Colon (tissue), 2 donors: Measurements from ENCODE around the gene GPR146.

Experiments
- FAIRE-seq: peaks from 2 replicates; lab custom pipeline; 2012; peaks lifted over from hg19 to GRCh38; lab: Jason Lieb, UNC
- donor health status: control.
- donor health status: control.

GPR146 gene

DNA sequence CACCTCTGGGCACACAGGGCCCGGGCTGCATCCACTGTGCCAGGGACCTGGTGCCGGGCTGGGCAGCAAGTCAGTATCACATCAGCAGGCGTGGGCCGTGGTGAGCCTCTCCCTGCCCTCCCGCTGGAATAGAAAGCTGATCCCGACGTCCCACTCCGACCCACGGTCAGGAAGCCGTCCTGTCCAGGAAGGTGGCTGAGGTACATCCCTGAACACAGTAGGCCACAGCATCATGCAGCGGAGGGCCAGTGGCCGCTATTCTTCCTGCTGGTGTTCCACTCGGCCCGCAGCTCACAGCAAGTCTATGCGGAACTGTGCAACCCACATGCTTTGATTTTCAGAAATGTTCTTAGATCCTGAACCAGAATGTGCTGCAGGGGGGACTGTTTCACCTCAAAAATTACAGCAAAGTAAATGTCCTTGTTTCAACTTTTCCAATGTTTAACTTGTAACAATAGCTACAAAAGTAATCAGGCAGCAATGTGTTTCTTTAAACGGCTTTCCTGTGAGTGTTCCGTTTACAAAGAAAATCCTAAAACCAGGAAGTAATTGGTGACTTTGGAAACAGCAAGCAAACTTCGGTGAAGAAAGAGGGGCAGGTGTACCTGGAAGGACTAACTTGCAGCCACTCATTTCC is 676 bp upstream of the GPR146 start:
- no peak for FAIRE-seq

DNA sequence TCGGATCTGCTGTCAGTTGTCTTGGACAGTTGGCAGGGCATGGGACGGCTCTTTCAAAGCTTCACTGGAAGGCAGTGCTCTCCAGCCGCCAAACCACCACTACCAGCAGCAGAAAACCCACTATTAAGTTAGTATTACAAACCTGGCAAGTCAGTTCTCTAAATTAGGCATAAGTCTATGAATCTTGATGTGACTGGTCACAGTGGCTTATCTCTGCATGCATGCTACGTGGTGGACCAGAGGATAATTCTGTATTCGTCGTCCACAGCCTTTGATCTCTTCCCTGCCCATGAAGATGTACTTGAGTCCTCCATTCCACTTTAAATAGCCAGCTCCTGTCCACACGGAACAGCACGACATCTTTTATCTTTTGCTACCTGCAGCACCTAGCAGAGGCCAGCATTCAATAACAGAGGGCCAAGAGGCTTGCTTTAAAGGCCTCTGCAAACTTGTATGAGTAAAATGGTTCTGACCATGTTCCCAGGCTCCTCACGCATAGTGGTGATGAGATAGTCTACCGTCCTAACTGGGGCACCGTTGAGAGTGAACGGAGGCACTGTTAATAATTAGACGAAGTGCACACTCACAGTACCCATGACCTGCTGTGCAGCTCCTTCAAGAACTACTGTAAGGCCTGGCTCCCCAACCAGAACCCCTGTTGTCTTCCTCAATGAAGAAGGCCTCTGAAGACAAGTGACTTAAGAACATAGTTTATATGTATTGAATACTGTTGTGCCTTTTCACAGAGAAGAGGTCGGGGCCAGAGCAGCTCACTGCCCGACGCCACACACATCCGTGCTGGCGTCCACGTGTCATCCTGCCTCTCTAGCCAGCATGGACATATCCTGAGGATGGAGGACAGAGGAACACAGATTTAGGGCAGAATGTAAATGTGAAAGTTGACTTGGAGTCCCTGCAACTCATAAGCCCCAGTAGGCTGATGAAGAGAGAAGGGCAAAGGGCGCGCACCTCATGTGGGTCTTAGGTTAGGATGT is 1.0 kb downstream of the GPR146 start:
- no peak for FAIRE-seq

DNA sequence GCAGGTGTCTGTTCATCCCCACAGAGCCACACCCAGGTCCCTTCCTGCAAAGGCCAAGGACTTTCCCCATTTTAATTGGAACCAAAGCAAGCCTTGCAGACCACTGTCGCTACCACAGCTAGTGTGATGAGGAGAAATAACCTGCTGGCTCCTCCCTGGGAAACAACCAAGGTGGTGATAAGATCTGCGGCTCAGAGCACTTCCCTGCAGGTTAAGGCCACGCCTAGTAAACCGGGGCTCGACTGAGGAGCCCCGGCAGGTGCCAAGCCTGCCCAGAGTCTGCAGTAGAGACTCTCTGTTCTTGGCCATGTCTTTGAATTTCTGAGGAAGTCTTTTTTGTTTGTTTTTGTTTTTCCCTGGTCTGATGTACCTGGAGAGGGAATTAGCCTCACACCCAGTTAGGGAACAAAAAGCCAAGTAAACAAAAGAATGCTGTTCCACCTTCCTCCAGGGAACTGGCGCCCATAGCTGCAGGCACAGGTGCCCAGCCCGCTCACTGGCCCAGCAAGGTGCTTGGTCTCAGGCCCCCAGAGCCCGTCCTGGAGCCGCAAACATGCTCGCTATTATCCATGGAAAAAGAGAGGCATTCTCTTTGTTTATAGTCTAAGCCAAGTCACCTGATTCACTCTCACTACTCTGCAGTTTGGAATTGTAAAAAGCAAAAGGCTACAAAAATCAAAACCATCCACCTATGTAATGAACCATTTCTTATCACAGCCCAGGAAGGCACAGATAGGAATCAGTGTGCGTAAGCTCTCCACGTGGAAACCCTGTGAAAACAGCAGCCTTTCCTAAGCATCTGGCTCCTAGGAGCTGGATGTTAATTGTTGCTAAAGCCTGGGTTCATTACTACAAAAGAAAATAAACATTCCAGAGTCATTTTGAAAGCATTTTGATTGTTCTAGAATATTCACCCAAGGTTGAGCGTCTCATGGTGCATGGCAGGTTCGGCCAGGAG is 2.7 kb downstream of the GPR146 start:
- no peak for FAIRE-seq

DNA sequence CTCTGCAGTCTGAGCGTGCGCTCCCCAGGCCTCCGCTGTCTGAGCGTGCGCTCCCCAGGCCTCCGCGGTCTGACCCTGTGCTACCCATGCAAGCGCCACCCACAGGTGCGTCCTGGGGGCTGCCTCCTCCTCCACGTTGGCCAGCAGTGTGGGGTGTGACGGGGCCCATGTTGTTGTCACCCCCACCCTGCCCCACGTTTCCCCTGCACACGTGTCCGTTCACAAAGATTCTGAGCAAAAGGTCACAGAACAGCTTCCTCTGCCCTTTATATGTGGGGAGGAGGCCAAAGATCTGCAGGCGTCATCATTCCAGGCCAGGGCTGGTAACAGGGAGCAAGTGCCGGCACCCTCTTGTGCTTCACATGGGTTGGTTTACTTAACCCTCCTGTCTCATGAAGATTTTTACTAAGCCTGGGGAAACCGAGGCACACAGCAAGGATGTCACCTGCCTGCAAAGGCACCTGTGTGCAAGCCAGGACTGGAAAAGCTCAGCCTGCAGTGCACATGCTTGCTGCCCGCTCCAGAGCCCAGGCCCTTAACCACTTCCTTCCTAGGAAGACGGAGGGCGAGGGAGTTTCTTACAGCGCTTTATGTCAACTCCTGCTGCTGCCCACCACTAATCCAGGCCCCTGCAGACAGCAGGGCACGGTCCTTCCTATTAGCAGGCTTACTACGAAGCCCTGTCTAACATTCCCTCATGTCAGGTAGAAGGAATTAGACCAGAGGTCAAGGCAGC is 4.8 kb downstream of the GPR146 start:
- FAIRE-seq: no peak

DNA sequence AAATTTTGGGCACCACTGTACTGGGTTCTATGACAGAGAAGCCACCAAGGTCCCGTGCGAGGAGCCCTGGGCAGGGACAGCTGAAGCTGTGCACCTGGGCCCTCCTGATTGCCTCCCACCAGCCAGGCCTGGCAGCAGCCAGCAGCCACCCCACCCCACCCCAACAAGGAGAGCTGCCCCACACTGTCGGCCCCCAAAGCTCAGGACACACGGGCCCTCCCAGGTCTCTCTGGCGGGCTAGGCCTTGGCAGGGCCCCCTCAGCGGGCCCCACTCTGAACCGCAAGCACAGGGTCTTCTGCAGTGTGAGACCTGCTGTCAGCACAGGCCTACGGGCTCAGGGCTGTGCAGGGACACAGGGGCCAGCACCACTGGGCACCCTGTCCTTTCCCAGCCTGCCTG is 5.5 kb downstream of the GPR146 start:
- FAIRE-seq: no peak

DNA sequence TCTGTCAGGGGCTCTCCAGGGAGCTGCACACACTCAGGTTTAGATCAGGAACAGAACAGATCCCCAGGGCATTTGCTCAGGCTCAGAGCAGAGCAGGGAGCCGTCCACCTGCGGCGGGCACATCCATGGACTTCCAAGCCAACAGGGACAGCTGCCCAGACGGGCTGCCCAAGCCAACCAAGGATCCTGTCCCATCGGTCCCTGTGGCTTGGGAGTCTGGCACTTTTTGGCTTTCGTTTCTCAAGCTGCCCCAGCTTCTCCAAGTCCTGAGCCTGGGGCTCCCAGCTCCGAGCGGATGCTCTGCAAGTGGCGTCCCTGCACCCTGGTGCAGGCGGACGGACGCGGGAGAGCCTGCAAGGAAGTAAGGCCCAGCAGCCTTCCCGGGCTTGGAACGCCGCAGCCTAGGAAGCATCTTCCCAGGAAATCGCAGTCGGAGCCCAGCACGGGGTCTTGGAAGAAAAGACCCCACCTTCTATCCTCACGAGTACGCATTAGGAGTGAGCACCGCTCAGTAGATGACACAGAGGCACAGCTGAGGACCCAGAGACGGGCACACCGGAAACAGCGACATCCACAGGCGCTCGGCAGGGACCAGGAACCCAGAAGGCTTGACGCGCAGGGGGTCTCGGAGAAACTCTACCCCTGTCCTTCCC is 6.0 kb downstream of the GPR146 start:
- no peak for FAIRE-seq

DNA sequence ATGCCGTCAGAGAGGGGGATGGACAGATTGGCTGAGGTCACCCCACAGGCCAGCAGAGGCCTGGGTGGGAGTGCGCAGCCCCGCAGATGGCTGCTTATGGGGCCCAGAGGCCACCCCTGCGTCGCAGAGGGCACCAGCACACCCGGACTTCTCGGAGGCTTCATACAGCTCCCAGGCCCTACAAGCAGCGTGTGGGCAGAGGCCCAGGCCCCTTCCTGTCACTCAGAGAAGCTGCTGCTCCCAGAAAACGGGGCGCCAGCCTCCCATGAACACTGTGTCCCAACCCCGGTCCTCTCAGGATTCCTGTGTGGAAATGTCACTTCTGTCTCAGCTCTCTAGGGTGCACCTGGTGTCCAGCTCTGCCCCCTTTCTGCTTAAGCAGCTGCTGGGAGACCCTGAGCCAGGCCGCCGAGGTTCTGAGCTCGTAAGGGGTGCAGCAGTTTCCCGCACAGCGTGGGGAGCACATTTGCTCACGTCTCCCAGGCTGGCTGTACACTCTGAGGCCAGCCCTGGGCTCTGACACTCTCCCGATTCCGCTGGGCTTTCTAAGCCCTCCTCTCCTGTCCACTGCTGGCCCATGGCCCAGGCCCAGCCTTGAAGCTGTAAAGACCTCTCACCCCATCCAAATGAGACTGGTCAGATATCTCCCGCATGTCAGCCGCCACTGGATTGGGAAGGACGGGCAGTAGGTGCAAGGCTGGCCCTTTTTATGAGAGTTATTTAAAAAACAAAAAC is 6.8 kb downstream of the GPR146 start:
- FAIRE-seq: no peak

DNA sequence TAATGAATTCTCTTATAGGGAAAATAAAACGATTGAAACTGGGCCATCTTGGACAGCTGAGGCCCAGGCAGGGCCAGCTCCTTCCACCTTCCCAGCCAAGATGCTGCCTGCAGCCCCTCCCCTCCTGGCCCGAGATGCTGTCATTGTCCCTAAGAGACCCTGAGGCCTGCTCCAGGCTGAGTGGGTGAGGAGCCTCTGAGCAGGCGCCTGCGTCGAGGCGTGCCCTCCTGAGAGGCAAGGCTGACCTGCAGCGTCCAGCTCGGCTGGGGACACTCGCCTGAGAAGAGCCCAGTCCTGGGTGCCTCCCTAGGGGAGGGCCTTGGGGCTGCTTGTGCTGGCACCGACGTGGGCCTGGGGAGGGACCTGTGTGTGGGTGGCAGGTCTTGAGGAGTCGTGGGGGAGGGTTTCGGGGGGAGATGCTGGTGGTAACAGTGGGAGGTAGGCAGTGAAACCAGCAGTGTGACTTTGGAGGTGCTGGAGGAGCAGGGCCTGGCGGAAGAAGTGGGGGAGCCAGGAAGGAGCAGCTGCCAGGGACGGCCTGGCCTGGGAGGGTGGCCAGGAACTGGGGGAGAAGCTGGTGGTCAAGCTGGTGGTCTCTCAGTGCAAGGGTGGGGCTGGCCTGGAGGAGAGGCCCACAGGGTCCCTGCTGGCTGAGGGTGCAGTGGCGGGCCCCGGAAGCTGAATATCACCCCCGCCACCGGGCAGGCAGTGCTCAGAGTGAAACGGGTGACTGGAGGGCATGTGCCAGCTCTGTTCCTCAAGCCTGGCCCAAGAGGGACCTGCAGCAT is 7.9 kb downstream of the GPR146 start:
- FAIRE-seq: no peak

DNA sequence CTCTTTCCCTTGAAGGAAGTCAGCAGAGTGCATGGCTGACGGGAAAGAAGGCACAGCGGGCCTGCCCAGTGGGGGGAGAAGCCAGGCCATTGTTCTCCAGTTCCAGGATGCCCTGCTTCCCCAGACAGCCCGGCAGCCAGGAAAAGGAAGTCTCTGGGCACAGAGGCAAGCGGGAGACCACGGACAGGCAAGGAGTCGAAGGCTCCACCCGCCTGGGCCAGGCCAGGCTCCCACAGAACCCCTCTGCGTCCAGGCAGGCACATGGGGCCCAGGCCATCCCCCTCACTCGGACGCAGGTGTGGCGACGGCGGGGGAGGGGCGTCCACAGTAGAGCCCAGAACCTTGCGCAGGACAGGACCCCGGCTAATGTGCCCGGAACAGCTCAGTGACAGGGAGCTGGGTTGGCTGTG is 8.7 kb downstream of the GPR146 start:
- FAIRE-seq: no peak

DNA sequence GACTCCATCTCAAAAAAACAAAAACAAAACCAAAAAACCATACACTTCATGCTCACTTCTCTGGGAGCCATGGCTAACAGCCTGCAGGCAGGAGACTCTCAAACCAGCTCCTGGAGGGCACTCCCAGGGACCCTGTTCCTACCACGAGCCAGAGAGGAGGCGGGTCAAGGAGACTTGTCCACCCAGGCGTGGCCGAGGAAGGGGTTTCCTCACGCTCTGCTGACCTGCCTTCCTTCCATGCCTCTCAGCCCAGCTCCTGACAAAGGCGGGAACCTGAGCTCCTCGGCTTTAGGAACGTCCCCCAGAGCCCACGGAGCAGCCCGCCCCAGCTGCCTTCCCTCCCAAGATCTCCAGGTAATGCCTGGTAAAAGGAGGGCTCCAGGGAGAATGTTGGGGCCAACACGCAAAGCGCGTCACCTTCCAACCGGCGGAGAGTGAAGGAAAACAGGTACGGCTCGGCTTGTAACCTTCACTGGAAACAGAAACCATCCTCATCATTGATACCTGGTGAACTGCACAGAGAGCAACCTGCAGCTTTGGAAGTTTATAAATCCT is 9.5 kb downstream of the GPR146 start:
- no peak for FAIRE-seq

DNA sequence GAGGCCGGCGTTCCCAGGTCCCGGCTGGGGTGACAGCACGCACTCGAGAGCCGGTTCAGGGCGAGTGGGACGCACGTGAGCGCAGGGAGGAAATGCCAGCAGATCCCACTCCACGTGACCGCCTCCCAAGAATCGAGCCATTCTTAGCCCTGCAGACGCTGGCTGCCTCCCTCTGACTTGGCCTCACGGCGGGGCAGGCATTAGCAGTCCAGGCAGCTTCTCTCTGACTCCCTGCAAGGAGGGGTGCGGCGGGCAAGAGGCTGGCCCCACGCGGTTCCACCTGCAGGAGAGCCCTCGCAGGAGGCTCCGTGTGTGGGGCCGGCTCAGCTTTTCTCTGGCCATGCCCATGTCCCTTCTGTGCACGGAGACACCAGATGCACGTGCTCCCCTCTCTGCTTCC is 10.1 kb downstream of the GPR146 start:
- no peak for FAIRE-seq

DNA sequence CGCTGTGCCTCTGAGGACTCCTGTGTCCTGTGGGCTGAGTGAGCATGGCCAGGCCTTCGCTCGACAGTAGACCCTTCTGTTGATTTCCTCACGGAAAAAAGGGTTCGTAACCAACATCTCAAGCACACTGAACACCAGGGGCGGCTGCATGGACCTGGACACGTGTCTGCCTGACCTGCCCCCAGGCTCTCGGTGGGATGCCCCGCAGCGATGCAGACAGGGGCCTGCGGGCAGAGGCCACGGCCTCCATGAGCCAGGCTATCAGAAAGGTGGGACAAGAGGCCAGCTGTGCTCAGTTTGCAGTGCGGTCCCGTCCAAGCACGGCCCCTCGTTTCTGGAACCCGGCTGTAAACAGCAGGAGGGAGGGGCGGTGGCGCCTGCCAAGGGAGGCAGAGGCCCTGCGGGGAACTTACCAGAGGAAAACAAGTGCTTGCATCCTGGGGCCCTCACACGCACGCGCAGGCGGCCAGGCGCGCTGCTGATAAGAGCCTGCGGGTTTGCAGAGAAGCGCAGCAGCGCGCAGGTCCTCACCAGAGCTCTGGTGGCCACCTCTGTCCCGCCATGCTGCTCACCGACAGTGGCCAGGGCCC is 10.6 kb downstream of the GPR146 start:
- no peak for FAIRE-seq

DNA sequence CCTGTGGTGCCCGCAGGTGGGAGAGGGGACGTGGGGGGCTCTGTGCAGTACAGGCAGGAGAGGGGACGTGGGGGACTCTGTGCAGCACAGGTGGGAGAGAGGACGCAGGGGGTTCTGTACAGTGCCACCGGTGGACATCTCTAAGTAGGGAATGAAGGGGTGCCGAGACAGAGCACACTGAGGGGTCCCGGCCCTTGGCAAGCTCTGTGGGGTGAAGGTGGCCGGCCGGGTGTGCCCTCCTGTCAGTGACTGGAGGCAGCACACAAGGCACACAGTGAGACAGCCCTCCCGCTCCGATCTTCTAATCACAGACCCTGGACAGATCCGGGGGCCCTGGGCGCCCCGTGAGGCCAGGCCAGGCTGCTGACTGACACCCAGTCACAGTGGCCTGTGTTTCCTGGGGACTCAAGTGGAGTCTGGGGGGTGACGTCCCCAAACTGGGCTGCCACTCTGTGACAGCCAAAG is 11.2 kb downstream of the GPR146 start:
- no peak for FAIRE-seq

DNA sequence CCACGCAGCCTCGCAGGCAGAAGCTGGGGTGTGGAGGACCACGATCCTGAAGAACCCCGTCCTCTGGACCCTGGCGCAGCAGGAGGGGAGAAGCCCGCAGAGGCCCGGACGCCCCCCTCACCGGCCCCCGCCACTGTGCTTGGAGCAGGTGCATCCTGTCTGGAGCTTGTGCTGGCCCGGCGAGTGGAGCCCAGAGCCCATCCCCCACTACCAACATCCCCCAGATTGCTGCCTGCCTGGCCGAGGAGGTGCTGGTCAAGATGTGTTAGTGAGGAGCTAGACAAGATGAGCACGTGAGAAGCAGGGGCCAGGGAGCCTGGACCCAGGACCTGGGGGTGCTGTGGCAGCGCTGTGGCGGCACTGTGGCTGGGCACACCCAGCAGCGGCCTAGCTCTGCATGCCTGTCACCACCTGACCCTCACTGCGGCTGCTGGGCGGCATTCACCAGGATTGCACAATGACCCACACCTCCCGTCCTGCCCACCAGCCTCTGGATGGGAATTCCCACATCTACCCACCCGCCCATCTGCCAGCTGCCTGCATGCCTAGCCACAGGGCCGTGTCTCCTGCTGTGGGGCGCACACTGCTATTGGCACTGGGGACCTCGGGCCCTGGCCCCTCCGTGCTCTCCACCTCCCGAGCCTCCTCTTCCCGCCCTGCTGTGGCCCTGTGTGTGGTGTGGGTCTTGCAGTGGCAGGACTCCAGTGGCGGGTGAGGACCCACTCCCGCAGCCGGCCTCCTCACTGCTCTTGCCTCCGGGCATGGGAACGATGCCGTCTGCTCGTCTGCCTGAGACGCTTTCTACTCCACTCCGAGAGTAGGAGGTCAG is 11.8 kb downstream of the GPR146 start:
- FAIRE-seq: no peak

DNA sequence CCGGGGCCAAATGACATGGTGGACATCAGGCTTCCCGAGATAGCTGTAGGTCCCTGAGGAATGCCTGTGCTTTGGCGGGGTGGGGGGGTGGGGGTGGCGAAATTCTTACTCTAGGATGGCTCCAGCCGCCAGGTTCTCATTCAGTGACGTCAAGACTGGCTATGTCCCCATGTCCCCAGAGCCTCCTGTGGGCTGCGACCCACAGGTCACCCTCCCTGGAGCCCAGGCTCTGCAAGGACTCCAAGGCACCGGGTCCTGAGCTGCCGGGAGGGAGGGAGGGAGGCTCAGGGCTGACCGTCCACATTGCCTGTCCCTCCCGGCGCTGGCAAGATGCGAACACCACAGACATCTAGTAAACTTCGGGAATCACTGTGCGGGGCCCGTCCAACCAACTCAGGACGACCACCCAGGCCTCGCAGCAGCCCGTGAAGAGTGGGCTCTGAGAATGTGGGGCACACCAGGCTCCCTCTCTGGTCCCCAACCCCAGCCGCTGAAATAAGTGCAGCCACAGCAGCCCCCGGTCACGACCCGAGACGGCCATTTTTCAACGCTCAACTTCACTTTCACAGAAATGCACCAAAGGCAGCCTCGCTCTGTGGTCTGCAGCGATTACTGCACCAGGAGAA is 12.6 kb downstream of the GPR146 start:
- no peak for FAIRE-seq

DNA sequence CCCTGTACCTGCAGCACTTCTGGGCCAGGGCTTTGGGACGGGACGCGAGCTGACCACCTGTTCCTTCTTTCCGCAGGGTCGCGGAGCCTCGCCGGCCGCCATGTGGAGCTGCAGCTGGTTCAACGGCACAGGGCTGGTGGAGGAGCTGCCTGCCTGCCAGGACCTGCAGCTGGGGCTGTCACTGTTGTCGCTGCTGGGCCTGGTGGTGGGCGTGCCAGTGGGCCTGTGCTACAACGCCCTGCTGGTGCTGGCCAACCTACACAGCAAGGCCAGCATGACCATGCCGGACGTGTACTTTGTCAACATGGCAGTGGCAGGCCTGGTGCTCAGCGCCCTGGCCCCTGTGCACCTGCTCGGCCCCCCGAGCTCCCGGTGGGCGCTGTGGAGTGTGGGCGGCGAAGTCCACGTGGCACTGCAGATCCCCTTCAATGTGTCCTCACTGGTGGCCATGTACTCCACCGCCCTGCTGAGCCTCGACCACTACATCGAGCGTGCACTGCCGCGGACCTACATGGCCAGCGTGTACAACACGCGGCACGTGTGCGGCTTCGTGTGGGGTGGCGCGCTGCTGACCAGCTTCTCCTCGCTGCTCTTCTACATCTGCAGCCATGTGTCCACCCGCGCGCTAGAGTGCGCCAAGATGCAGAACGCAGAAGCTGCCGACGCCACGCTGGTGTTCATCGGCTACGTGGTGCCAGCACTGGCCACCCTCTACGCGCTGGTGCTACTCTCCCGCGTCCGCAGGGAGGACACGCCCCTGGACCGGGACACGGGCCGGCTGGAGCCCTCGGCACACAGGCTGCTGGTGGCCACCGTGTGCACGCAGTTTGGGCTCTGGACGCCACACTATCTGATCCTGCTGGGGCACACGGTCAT is 13.3 kb downstream of the GPR146 start:
- no peak for FAIRE-seq
